GM21526 (cell line): ENCODE data around the gene ECT2.
"Not testable (repeated sequence)": the region's sequence is repeated elsewhere in the genome, so short reads cannot be mapped to it uniquely, and the experiment has no call there.

Source experiments
- ATAC-seq: cut with Tn5 transposase; IDR thresholded peaks from one replicate; pipeline ENCODE4 v1.9.1; 2021; ENCODE audit warnings: moderate library complexity; ENCODE audit not compliant: unreplicated experiment, low FRiP score

Gene ECT2

DNA sequence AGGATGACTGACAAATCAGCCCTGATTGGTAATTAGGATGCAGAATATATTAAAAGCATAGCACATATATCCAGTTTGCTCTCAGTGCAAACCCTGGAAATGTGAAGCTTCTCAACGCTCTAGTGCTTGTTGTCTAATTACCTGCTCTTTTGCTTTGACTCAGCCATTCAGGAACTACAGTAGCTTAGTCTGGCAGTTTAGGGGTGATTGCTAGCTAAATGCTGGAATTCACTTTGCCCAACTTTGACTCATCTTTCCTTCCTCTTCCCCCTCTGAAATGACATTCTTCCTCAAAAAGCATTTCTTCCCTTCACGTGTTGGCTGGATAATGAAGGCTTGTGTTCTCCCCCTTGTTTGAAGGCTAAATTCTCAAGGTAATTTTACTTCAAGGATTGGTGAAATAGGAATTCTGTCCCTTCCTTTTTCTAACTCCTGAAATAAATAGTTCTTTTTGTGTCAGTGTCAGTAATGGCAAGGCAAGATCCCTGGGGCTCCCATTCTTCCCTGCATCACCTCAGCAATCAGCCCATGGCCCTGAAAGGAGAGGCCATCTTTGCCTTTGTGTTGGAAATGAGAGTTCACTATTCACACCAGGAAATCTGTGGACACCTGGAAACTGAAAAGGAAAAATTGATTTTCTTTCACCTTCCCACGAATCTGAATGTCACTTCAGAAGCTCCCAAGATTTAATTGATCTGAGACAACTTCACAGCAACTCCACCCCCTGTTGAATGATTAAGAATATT is 103.6 kb downstream of the ECT2 start:
- ATAC-seq, result no peak

GRCh38 chr3:172855037-172855436 is 104.5 kb downstream of the ECT2 start:
- ATAC-seq, result no peak

- ATAC-seq, result no peak
Measured at GRCh38 chr3:172856795-172857742, 106.5 kb downstream of the ECT2 start.

- no peak for ATAC-seq
Measured at GRCh38 chr3:172859041-172859440, 108.5 kb downstream of the ECT2 start.

- not testable (repeated sequence) for ATAC-seq
Measured at GRCh38 chr3:172866726-172867350, 116.3 kb downstream of the ECT2 start.

DNA sequence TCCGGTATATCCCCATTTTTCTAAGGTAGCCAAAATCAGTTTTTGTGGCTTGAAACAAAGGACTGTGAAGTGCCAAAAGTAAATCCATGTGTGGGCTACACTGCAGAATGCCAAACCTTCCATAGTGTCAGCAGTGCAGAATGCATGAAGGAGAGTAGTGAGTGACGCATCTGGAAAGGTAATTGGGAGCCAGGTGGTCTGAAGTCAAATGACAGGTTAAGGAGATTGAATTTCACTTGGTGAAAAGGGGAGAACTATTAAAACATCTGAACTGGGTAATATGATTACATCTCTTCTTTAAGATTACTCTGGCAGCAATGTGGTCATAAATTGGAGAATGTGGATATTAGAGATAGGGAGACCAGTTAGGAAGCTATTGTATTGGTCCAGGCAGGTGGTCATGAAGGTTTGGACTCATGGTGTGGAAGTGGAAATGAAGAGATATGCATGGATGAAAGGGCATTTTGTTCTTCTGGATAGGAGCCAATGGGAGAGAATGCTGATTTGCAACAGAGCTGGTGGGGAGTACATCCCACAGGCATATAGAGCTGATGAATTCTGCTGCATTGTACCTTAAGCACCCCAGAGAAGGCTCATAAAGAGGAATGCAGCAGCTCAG is 118.2 kb downstream of the ECT2 start:
- ATAC-seq, result no peak

DNA sequence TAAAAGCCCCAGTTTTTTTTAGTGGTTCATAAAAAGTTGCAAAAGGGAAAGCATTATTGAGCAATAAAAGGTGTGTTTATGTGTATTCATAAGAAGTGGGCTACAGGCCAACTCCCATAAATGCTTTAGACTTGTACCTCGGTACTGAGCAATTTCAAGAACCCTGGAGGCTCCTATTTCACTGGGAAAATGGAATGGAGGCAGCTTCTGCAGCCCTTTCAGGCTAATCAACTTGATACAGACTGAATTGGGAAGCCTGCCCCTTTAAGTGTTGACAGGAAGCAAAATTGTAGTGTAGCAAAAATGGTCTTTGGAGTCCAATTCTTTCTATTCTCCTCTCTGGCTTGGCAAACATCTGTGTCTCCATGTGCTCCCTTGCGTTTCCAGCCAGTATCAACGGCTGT is 118.8 kb downstream of the ECT2 start:
- no peak for ATAC-seq

- no peak for ATAC-seq
Measured at GRCh38 chr3:172869784-172870518, 119.4 kb downstream of the ECT2 start.
